Uterus (tissue), 2 donors: Measurements from ENCODE around the gene TSPAN9.

Source experiments
- CTCF ChIP-seq, 4 experiments: fragments of 200-600 bp in 2 of 4; fragments of 450-650 bp in 2 of 4; sonication (generic) in 2 of 4; IDR thresholded peaks; one replicate each; pipeline ENCODE4 v1.5.1; 2016 to 2019; ENCODE audit warnings: antibody characterized with exemption in 4 of 4, mild to moderate bottlenecking in 2 of 4, moderate library complexity in 1 of 4
- POLR2A ChIP-seq, 2 donors: fragments of 450-650 bp; IDR thresholded peaks; one replicate each; pipeline ENCODE4 v1.6.1; 2016; ENCODE audit warnings: antibody characterized with exemption in 2 of 2, mild to moderate bottlenecking in 1 of 2, moderate library complexity in 1 of 2

GRCh38 chr12:3231399-3231876 is 154.3 kb downstream of the TSPAN9 start:
- TF ChIP-seq CTCF (IDR thresholded peaks at IDR 0.05) (no peak), POLR2A (IDR thresholded peaks at IDR 0.05) (no peak)
